LNCAP (cell line): ENCODE measurements around the gene BBS1.

ENCODE experiments used
- TF ChIP-seq, protein P1 (sequence below): fragments of 450-650 bp; IDR thresholded peaks from 2 replicates; pipeline ENCODE4 v1.5.1; 2017; ENCODE audit warnings: mild to moderate bottlenecking

Gene BBS1

DNA sequence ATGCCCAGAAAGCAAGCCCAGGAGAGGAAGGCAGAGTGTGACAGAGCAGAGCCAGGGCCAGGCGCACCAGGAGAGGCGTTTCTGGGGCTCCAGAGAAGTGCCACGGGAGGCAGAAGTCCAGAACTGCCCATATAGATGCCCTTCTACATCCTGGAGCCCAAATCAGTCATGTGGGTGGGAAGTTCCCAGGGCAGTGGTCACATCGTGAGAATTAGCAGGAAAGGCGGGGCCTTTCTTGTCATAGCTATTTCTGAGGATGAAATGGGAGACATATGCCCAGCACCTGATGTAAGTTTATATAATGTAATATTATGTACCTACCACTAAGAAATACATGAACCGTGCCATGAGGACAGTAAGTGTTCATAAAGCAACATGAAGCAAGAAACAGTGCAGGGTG, 22.3 kb downstream of the BBS1 start:
- TF ChIP-seq, protein P1, sequence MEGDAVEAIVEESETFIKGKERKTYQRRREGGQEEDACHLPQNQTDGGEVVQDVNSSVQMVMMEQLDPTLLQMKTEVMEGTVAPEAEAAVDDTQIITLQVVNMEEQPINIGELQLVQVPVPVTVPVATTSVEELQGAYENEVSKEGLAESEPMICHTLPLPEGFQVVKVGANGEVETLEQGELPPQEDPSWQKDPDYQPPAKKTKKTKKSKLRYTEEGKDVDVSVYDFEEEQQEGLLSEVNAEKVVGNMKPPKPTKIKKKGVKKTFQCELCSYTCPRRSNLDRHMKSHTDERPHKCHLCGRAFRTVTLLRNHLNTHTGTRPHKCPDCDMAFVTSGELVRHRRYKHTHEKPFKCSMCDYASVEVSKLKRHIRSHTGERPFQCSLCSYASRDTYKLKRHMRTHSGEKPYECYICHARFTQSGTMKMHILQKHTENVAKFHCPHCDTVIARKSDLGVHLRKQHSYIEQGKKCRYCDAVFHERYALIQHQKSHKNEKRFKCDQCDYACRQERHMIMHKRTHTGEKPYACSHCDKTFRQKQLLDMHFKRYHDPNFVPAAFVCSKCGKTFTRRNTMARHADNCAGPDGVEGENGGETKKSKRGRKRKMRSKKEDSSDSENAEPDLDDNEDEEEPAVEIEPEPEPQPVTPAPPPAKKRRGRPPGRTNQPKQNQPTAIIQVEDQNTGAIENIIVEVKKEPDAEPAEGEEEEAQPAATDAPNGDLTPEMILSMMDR: no peak

DNA sequence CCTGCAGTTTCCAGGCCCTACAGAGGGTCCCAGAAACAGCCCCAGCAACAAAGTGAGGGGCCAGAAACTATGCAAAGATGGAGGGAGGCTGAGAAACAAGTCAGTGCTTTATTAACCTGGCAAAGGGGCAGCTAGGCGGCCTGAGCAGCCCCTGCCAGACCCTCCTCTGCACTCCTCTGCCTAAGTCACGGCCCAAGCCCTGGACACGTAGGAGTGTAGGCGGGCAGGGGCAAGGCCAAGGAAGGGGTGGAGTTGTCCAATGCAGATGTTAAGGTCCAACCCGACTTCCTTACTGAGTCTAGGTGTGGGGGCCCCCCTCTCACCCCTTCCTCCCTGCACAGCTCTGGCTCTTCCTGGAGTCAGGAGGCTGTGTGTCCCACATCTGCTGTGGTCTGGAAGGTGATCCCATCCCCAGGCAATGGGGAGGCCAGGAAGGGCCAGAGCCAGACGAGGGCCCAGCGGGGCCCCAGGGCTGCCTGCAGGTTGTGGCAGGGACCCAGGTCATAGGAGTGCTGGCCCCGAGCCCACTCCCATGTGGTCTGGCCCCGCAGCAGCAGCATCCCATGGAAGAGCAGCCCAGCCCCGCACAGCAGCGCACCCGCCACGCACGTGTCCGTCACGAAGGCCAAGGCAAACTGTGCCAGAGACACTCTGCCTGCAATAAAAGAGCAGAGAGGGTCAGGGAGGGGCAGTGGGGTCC, 28.9 kb downstream of the BBS1 start:
- TF ChIP-seq, protein P1: no peak

DNA sequence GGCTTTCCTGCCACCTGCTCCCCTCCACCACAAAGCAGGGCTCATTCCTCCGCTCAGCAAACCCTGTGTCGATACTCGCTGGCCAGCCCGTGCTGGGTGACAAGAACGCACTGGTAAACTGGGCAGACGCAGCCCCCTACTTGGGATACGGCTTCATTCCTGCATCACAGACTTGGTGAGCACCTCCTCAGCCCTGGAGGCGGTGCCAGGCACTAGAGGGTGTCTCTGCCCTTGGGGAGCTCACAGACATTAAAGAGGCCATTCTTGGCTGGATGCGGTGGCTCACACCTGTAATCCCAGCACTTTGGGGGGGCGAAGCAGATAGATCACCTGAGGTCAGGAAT, 29.4 kb downstream of the BBS1 start:
- TF ChIP-seq, protein P1: no peak

DNA sequence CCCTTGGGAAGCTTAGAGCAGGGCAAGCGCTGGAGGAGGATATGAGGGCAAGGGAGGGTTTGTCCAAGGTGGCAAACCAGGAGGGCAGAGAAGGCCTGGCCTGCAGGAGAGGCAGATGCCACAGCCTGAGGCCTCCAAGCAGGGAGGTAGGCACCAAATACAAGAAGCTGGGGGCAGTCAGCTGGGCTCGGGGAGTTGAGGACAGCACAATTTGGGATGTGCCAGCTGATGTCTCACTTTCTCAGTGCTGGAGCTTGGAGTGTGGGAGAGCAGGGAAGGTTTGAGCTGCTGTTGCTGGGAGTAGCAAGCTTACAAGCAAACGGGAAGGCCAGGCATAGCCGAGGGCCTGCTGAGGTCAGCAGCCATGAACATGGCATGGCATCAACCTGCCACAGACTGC, 31.5 kb downstream of the BBS1 start:
- TF ChIP-seq, protein P1: no peak

DNA sequence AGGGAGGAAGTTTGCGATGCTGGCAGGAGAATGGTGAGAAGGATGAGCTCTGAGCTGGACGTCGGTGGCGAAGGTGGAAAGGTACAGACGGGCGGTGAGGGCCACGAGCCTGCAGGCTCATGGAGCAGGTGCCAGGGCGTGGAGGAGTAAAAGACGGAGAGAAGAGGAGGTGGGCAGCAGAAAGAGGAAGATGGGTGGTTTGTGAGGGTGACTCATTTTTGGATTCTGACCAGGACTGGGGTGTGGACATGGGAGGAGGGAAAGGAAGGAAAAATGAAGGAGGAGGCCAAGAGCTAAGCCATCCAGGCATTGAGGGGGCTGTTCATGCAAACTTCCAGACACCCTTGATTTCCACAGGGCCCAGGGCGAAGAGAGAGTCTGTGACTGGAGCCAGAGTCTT, 31.9 kb downstream of the BBS1 start:
- TF ChIP-seq, protein P1: no peak

DNA sequence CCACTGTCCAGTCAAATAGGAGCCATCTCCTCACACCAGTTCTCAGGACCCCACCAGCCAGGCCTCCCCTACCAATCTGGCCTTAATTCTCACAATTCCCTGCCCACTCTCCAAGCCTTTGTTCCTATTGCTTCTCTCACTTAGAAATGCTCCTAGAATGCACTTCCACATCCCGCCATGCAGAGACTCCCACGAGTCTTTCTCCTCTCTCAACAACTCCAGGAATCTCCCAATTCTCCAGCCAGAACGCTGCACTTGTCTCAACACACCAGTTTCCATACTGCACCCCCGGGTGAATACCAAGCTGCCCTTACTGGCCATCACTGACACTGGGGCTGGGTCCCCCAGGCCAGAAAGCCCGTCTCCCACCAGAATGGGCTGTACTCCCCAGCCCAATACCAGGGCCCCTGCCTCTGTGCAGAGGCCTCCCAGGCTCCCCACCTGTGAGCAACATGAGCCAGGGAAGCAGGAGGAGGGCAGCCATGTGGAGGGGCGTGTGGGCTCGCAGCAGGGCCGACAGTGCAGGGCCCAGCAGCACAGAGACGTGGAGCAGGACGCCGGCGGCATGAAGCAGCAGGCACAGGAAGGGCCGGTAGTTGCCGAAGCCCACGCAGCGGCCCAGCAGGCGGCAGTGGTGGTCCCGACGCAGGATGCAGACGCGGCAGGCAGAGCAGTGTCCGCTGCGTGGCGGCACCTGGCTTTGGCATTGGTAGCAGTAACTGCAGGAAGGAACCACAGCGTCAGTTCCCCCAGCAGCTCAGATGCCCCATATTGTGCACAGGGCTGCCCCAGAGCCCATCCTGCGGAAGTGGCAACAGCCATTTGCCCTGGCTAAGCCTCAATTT, 33.0 kb downstream of the BBS1 start:
- TF ChIP-seq, protein P1: no peak

DNA sequence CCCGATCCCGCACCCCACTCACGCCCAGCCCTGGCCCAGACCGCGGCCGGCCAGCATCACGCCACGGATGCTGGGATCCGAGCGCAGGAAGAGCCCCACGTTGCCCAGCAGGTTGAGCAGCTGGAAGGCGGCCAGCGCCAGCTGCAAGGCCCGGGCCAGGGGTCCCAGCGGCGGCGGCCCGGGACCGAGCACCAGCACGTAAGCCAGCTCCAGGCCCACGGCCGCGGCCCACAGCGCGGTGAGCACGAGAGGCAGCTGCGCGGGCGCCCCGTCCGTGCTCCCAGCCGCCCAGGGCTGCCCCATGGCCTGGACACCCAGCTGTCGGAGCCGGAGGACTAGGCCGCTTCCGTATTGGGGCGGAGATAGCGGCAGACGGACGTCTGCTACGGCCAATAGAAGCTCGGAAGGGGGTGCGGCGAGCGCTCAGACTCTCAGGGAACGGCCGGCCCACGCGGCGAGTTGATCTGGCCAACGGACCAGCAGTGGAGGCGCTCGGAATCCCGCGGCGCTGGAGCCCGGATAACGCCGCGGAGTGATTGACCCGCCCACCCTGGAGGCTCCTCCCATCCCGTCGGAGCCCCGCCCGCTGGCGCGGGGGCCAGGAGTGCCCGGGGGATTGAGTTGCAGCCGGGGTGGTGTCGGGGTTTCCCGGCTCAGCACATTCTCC, 35.4 kb downstream of the BBS1 start, which contains the start of gene ZDHHC24:
TSS of gene ZDHHC24 (minus strand) at position 348 of the 667 bp plus-strand sequence. CDS start at position 303, 45 bp downstream.
- TF ChIP-seq, protein P1: no peak
